Measurements from ENCODE around the gene LRRC7.
"Not testable (repeated sequence)": the region's sequence is repeated elsewhere in the genome, so short reads cannot be mapped to it uniquely, and the experiment has no call there.

LRRC7 gene

GRCh38 chr1:70033936-70034335 lies 466.2 kb downstream of the LRRC7 start:
- no peak for DNase-seq (ENCODE audit: low read depth in 2 of 3, low spot score in 1 of 3)

GRCh38 chr1:70034403-70034802 lies 466.7 kb downstream of the LRRC7 start:
- DNase-seq (ENCODE audit: low read depth in 2 of 3, low spot score in 1 of 3): no peak

- no peak for DNase-seq (ENCODE audit: low read depth in 2 of 3, low spot score in 1 of 3)
Observed at GRCh38 chr1:70038025-70038424, 470.3 kb downstream of the LRRC7 start.

GRCh38 chr1:70039485-70039884 lies 471.8 kb downstream of the LRRC7 start:
- no peak for DNase-seq (ENCODE audit: low read depth in 2 of 3, low spot score in 1 of 3)

GRCh38 chr1:70041317-70042045 lies 473.8 kb downstream of the LRRC7 start:
- no peak for DNase-seq (ENCODE audit: low read depth in 2 of 3, low spot score in 1 of 3)

- no peak for DNase-seq (ENCODE audit: low read depth in 2 of 3, low spot score in 1 of 3)
Observed at GRCh38 chr1:70042090-70042731, 474.5 kb downstream of the LRRC7 start.

GRCh38 chr1:70043804-70044203 lies 476.1 kb downstream of the LRRC7 start:
- no peak for DNase-seq (ENCODE audit: low read depth in 2 of 3, low spot score in 1 of 3)

GRCh38 chr1:70044832-70045231 lies 477.1 kb downstream of the LRRC7 start:
- no peak for DNase-seq (ENCODE audit: low read depth in 2 of 3, low spot score in 1 of 3)

- not testable (repeated sequence) for DNase-seq (ENCODE audit: low read depth in 2 of 3, low spot score in 1 of 3)
Observed at GRCh38 chr1:70045581-70045980, 477.9 kb downstream of the LRRC7 start.

GRCh38 chr1:70048336-70049094 lies 480.8 kb downstream of the LRRC7 start:
- DNase-seq (ENCODE audit: low read depth in 2 of 3, low spot score in 1 of 3): no peak

GRCh38 chr1:70051926-70052325 lies 484.2 kb downstream of the LRRC7 start:
- no peak for DNase-seq (ENCODE audit: low read depth in 2 of 3, low spot score in 1 of 3)

- DNase-seq (ENCODE audit: low read depth in 2 of 3, low spot score in 1 of 3): no peak
Observed at GRCh38 chr1:70057500-70057899, 489.8 kb downstream of the LRRC7 start.

GRCh38 chr1:70061231-70061630 lies 493.5 kb downstream of the LRRC7 start:
- DNase-seq (ENCODE audit: low read depth in 2 of 3, low spot score in 1 of 3): no peak

GRCh38 chr1:70063861-70064260 lies 496.1 kb downstream of the LRRC7 start:
- DNase-seq (ENCODE audit: low read depth in 2 of 3, low spot score in 1 of 3): no peak

GRCh38 chr1:70066711-70067110 lies 499.0 kb downstream of the LRRC7 start:
- no peak for DNase-seq (ENCODE audit: low read depth in 2 of 3, low spot score in 1 of 3)

GRCh38 chr1:70071601-70072000 lies 503.9 kb downstream of the LRRC7 start:
- DNase-seq (ENCODE audit: low read depth in 2 of 3, low spot score in 1 of 3): no peak

- DNase-seq (ENCODE audit: low read depth in 2 of 3, low spot score in 1 of 3): no peak
Observed at GRCh38 chr1:70072231-70072751, 504.6 kb downstream of the LRRC7 start.

- no peak for DNase-seq (ENCODE audit: low read depth in 2 of 3, low spot score in 1 of 3)
Observed at GRCh38 chr1:70075761-70076160, 508.0 kb downstream of the LRRC7 start.

GRCh38 chr1:70077066-70077465 lies 509.3 kb downstream of the LRRC7 start:
- DNase-seq (ENCODE audit: low read depth in 2 of 3, low spot score in 1 of 3): no peak

- no peak for DNase-seq (ENCODE audit: low read depth in 2 of 3, low spot score in 1 of 3)
Observed at GRCh38 chr1:70079546-70079945, 511.8 kb downstream of the LRRC7 start.

GRCh38 chr1:70083519-70083918 lies 515.8 kb downstream of the LRRC7 start:
- no peak for DNase-seq (ENCODE audit: low read depth in 2 of 3, low spot score in 1 of 3)

Data from stimulated activated CD4-positive, alpha-beta T cell treated with anti-CD3 and anti-CD28 coated beads, Interleukin-12 subunit alpha, Interleukin-12 subunit beta, amount 100 ng/mL, for 48 hours (primary cell).